ENCODE data around the gene SND1. TPM values are rescaled to one million over a fixed set of nuclear protein-coding genes. Genes with fewer than 3 reads are reported as not detected.

Gene SND1
- polyA plus RNA-seq, 3 donors, result 67.1 to 171 (median 69.6) TPM

- no peak overlapping the region for H3K27ac ChIP-seq (ENCODE audit: low read depth, low read length)
- WGBS, 3 donors, result 89 to 95% (median 92%) methylated on average over 8 of the region's 8 CpGs
Measured at GRCh38 chr7:127677433-127678230, 25.6 kb downstream of the SND1 start.

- H3K27ac ChIP-seq (ENCODE audit: low read depth, low read length), result no peak overlapping the region
- WGBS, 3 donors, result 85 to 96% (median 87%) methylated on average over 6 of the region's 6 CpGs
Measured at GRCh38 chr7:127678337-127678736, 26.3 kb downstream of the SND1 start.

GRCh38 chr7:127678947-127679346 is 27.0 kb downstream of the SND1 start:
- 88 to 95% (median 95%) methylated on average over 3 of the region's 3 CpGs for WGBS, 3 donors

GRCh38 chr7:127680983-127681382 is 29.0 kb downstream of the SND1 start:
- H3K27ac ChIP-seq (ENCODE audit: low read depth, low read length), result no peak overlapping the region
- 96 to 99% (median 98%) methylated on average over 3 of the region's 3 CpGs for WGBS, 3 donors

More at GRCh38 chr7:127678947-127679346, 27.0 kb downstream of the SND1 start:
- H3K27ac ChIP-seq (ENCODE audit: low read depth, low read length), result no peak overlapping the region

- WGBS, 3 donors, result 46 to 93% (median 86%) methylated on average over 2 of the region's 2 CpGs
Measured at GRCh38 chr7:127682140-127682539, 30.1 kb downstream of the SND1 start.

GRCh38 chr7:127683776-127684681 is 32.0 kb downstream of the SND1 start:
- WGBS, 3 donors, result 58 to 68% (median 58%) methylated on average over 4 of the region's 4 CpGs

More at GRCh38 chr7:127682140-127682539, 30.1 kb downstream of the SND1 start:
- H3K27ac ChIP-seq (ENCODE audit: low read depth, low read length), result no peak overlapping the region

GRCh38 chr7:127689194-127689772 is 37.3 kb downstream of the SND1 start:
- 83 to 92% (median 86%) methylated on average over 1 of the region's 1 CpG for WGBS, 3 donors
- H3K27ac ChIP-seq (ENCODE audit: low read depth, low read length), result peak overlapping the region; percentile 1

More at GRCh38 chr7:127683776-127684681, 32.0 kb downstream of the SND1 start:
- no peak overlapping the region for H3K27ac ChIP-seq (ENCODE audit: low read depth, low read length)

- WGBS, 3 donors, result 88 to 93% (median 91%) methylated on average over 3 of the region's 3 CpGs
- no peak overlapping the region for H3K27ac ChIP-seq (ENCODE audit: low read depth, low read length)
Measured at GRCh38 chr7:127690337-127690736, 38.3 kb downstream of the SND1 start.

- 89 to 97% (median 95%) methylated on average over 3 of the region's 3 CpGs for WGBS, 3 donors
- H3K27ac ChIP-seq (ENCODE audit: low read depth, low read length), result no peak overlapping the region
Measured at GRCh38 chr7:127690806-127691205, 38.8 kb downstream of the SND1 start.

GRCh38 chr7:127692200-127692599 is 40.2 kb downstream of the SND1 start:
- WGBS, 3 donors, result 100% methylated on average over 1 of the region's 1 CpG

GRCh38 chr7:127699853-127700252 is 47.9 kb downstream of the SND1 start:
- WGBS, 3 donors, result 71 to 86% (median 81%) methylated on average over 2 of the region's 2 CpGs
- H3K27ac ChIP-seq (ENCODE audit: low read depth, low read length), result no peak overlapping the region

More at GRCh38 chr7:127692200-127692599, 40.2 kb downstream of the SND1 start:
- no peak overlapping the region for H3K27ac ChIP-seq (ENCODE audit: low read depth, low read length)

- H3K27ac ChIP-seq (ENCODE audit: low read depth, low read length), result no peak overlapping the region
- 64 to 97% (median 97%) methylated on average over 6 of the region's 6 CpGs for WGBS, 3 donors
Measured at GRCh38 chr7:127702052-127702652, 50.2 kb downstream of the SND1 start.

GRCh38 chr7:127702938-127703337 is 50.9 kb downstream of the SND1 start:
- no peak overlapping the region for H3K27ac ChIP-seq (ENCODE audit: low read depth, low read length)
- WGBS, 3 donors, result 89 to 95% (median 91%) methylated on average over 7 of the region's 7 CpGs

- WGBS, 3 donors, result 24 to 77% (median 75%) methylated on average over 1 of the region's 1 CpG
- no peak overlapping the region for H3K27ac ChIP-seq (ENCODE audit: low read depth, low read length)
Measured at GRCh38 chr7:127704211-127704610, 52.2 kb downstream of the SND1 start.

GRCh38 chr7:127705461-127705959 is 53.5 kb downstream of the SND1 start:
- WGBS, 3 donors, result 91 to 95% (median 93%) methylated on average over 6 of the region's 6 CpGs

GRCh38 chr7:127706766-127707165 is 54.8 kb downstream of the SND1 start:
- no peak overlapping the region for H3K27ac ChIP-seq (ENCODE audit: low read depth, low read length)

More at GRCh38 chr7:127705461-127705959, 53.5 kb downstream of the SND1 start:
- no peak overlapping the region for H3K27ac ChIP-seq (ENCODE audit: low read depth, low read length)

- 69 to 91% (median 86%) methylated on average over 1 of the region's 1 CpG for WGBS, 3 donors
Measured at GRCh38 chr7:127708201-127708600, 56.2 kb downstream of the SND1 start.

GRCh38 chr7:127708788-127709187 is 56.8 kb downstream of the SND1 start:
- 96 to 100% (median 100%) methylated on average over 1 of the region's 1 CpG for WGBS, 3 donors
- no peak overlapping the region for H3K27ac ChIP-seq (ENCODE audit: low read depth, low read length)

More at GRCh38 chr7:127708201-127708600, 56.2 kb downstream of the SND1 start:
- H3K27ac ChIP-seq (ENCODE audit: low read depth, low read length), result no peak overlapping the region

Data from adipose tissue (tissue), 3 donors.